Common myeloid progenitor, CD34-positive (primary cell): Measurements from ENCODE around the gene CCDC171.

Experiments used
- CTCF ChIA-PET: fragments of 350-600 bp; sonication (Branson Sonifier 250); formaldehyde crosslinking; loops from one replicate; lab custom pipeline; 2021; ENCODE audit warnings: antibody characterized with exemption; lab: Charles Lee
- POLR2A ChIA-PET: fragments of 350-600 bp; sonication (Branson Sonifier 250); formaldehyde crosslinking; loops from one replicate; lab custom pipeline; 2021; ENCODE audit warnings: antibody characterized with exemption; lab: Charles Lee
- DNase-seq, 3 donors: peaks; one replicate each; pipeline versions ENCODE4 v3.0.0 to v3.0.0-alpha.2; 2013
- H3K27ac ChIP-seq, 2 experiments: 1 replicate in 1 of 2; 2 replicates in 1 of 2; pipeline ENCODE4 v1.7.0; 2013; ENCODE audit warnings: inconsistent platforms in 2 of 2, low read length in 2 of 2, mild to moderate bottlenecking in 2 of 2, low read depth in 1 of 2, moderate library complexity in 1 of 2; ENCODE audit not compliant: severe bottlenecking in 2 of 2, insufficient read depth in 1 of 2, poor library complexity in 1 of 2
- H3K27me3 ChIP-seq, 5 experiments: replicated peaks in 2 of 5; 1 replicate in 3 of 5; 2 replicates in 2 of 5; pipeline versions ENCODE4 v1.6.1 to v1.7.0; 2013; ENCODE audit warnings: low read length in 4 of 5, mild to moderate bottlenecking in 2 of 5, moderate library complexity in 2 of 5, inconsistent platforms in 1 of 5; ENCODE audit not compliant: insufficient read depth in 5 of 5, control insufficient read depth in 4 of 5
- H3K36me3 ChIP-seq, 4 experiments: 1 replicate in 2 of 4; 2 replicates in 2 of 4; pipeline versions ENCODE4 v1.6.1 to v1.7.0; 2013; ENCODE audit warnings: low read length in 3 of 4, control low read depth in 1 of 4, mild to moderate bottlenecking in 1 of 4; ENCODE audit not compliant: control insufficient read depth in 4 of 4, insufficient read depth in 4 of 4
- H3K4me1 ChIP-seq, 4 experiments: 1 replicate in 3 of 4; 2 replicates in 1 of 4; pipeline versions ENCODE4 v1.6.1 to v1.7.1; 2013; ENCODE audit warnings: low read length in 3 of 4, mild to moderate bottlenecking in 3 of 4, control low read depth in 1 of 4, inconsistent platforms in 1 of 4, moderate library complexity in 1 of 4; ENCODE audit not compliant: control insufficient read depth in 4 of 4, insufficient read depth in 4 of 4; ENCODE audit errors: control extremely low read depth in 1 of 4
- H3K4me3 ChIP-seq, 7 experiments: 1 replicate in 4 of 7; 2 replicates in 3 of 7; pipeline versions ENCODE4 v1.5.1 to v1.7.0; 2013; ENCODE audit warnings: mild to moderate bottlenecking in 7 of 7, low read length in 6 of 7, moderate library complexity in 6 of 7, inconsistent platforms in 2 of 7, low read depth in 2 of 7, control low read depth in 1 of 7; ENCODE audit not compliant: insufficient read depth in 4 of 7, control insufficient read depth in 1 of 7; ENCODE audit errors: extremely low read depth in 1 of 7
- H3K9me3 ChIP-seq, 5 experiments: 1 replicate in 4 of 5; 2 replicates in 1 of 5; pipeline versions ENCODE4 v1.6.1 to v1.7.1; 2013; ENCODE audit warnings: low read length in 4 of 5, mild to moderate bottlenecking in 2 of 5, inconsistent platforms in 1 of 5, low read depth in 1 of 5, moderate library complexity in 1 of 5; ENCODE audit not compliant: control insufficient read depth in 4 of 5, insufficient read depth in 2 of 5; ENCODE audit errors: control extremely low read depth in 1 of 5
- WGBS: methylation state at CpG from one replicate; pipeline ENCODE4 v1.1.5; 2013; ENCODE audit not compliant: insufficient coverage; 5-methylcytosine and 5-hydroxymethylcytosine counted together

CCDC171 gene

DNA sequence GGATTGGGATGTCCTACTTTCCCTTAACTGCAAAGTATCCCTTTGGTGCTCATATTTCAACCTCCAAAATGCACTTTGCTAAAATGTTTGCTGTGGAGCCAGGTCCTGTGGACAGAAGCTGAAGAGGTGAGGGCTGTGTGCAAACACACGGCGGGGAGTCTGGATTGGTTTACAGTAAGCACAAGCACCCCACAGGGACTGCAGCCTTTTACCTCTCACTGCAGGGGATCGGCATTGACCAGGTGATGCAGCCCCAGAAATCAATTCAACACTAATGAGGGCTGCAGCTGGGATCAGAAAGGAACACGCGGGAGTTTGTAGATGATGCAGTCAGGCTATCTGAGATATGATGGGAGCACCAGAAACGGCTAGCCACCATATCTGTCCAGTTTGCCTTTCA lies 450.9 kb downstream of the CCDC171 start:
- no peaks in the 10 kb centered on the region for H3K9me3 ChIP-seq
- H3K4me3 ChIP-seq = no peak overlapping the region
- no peak overlapping the region for H3K27ac ChIP-seq
- H3K36me3 ChIP-seq = no peaks in the 10 kb centered on the region
- H3K4me1 ChIP-seq = no peaks in the 10 kb centered on the region
- WGBS = 100% methylated on average over 4 of the region's 6 CpGs
- POLR2A ChIA-PET = no interaction called here
- no peaks in the 10 kb centered on the region for H3K27me3 ChIP-seq
- no peak for DNase-seq
- CTCF ChIA-PET = no interaction called here

DNA sequence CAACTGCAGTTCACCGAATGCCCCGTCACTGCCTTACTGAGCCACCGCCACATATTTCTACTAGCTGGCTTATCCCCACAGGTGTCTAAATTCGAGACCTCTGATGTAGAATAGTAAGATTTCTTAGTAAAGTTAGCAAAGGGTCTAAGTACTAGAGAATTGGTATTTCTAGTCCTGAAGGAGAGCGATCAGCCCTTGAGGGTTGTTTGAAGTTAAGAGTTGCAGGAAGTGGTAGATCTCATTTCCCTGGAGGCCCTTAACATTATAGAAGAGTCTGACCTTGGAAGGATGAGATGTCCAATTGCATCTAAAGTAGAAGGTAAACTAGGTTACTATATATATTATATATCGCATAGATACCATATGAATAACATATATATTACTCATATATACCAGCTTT lies 451.8 kb downstream of the CCDC171 start:
- no peaks in the 10 kb centered on the region for H3K4me1 ChIP-seq
- H3K27ac ChIP-seq = no peak overlapping the region
- no CpG with 5 or more reads among the region's 6 CpGs for WGBS
- H3K4me3 ChIP-seq = no peak overlapping the region
- no peaks in the 10 kb centered on the region for H3K9me3 ChIP-seq
- H3K27me3 ChIP-seq = no peaks in the 10 kb centered on the region
- no peak for DNase-seq
- H3K36me3 ChIP-seq = no peaks in the 10 kb centered on the region
- ChIA-PET CTCF (no interaction called here), POLR2A (no interaction called here)

DNA sequence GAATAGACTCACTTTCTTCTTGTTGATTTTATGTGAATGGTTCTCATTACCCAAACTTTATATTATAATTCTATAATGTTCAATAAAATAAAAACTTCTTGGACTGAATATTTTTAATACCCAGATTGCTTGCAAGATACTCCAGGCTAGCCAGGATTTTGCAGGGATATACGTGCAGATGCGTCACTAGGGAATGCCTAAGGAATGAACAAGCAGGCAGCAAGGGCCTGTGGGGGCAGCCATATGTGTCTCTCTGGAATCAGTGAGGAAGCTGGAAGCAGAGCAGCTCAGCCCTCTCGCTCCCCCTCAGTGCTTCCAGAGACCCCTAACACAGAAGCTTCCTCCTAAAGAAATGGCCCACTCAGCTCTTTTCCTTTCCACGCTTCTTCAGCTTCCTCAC lies 457.4 kb downstream of the CCDC171 start:
- ChIA-PET POLR2A (no interaction called here), CTCF (interaction anchor here (1.3 kb wide), 2 partner anchors 28 to 37 kb away, joined by 3 read pairs; no protein-coding TSS in a partner anchor)
- H3K27me3 ChIP-seq = no peaks in the 10 kb centered on the region
- no peak for DNase-seq
- no peak overlapping the region for H3K4me3 ChIP-seq
- H3K36me3 ChIP-seq = no peaks in the 10 kb centered on the region
- no peaks in the 10 kb centered on the region for H3K4me1 ChIP-seq
- peaks cover 0 to 4% (median 0%) of the 10 kb centered on the region in 5 experiments for H3K9me3 ChIP-seq
- no peak overlapping the region for H3K27ac ChIP-seq
- 100% methylated on average over 2 of the region's 4 CpGs for WGBS

DNA sequence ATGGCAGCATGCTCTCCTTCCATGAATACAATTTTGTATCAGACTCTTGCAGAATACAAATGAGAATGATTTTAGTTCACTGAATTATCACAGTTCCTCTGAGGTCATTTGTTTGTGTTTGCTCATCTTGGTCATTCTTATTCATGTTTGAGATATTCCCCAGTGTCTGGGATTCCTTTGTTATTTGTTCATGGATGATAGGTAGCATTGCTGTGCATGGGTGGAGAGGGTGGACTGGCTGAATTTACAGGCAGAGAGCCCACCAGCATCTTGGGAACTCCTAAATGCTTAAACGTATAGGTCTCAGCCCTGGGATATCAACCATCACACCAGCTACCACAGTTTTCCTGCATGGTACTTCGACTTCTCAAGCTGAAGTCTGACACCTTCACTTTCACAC lies 459.8 kb downstream of the CCDC171 start:
- H3K36me3 ChIP-seq = peaks cover 0 to 2% (median 0%) of the 10 kb centered on the region in 4 experiments
- no peak overlapping the region for H3K4me3 ChIP-seq
- H3K4me1 ChIP-seq = no peaks in the 10 kb centered on the region
- POLR2A ChIA-PET = no interaction called here
- peaks cover under 1 to 8% (median 1%) of the 10 kb centered on the region in 5 experiments for H3K9me3 ChIP-seq
- no peak overlapping the region for H3K27ac ChIP-seq
- CTCF ChIA-PET = no interaction called here
- DNase-seq = no peak
- H3K27me3 ChIP-seq = no peaks in the 10 kb centered on the region
- WGBS = 100% methylated on average over 2 of the region's 2 CpGs

DNA sequence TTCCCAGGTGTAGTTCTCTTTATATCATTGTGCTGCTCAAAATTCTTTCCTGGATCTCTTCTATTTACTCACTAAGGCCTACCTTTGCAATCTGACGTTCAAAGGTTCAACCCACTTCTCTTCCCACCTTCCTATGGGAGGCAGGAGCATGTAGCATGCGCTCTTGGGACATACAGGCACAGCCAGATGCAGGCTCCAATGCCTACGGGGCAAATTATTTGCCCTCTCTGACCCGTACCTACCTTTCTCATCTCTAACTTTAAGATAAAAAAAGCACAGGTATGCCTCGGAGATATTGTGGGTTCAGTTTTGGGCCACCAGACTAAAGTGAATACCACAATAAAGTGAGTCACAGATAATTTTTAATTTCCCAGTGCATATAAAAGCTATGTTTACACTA lies 460.5 kb downstream of the CCDC171 start:
- H3K27ac ChIP-seq = no peak overlapping the region
- POLR2A ChIA-PET = no interaction called here
- WGBS = 94% methylated on average over 2 of the region's 5 CpGs
- H3K9me3 ChIP-seq = peaks cover 1 to 14% (median 5%) of the 10 kb centered on the region in 5 experiments
- H3K4me3 ChIP-seq = no peak overlapping the region
- peaks cover 0 to 2% (median 0%) of the 10 kb centered on the region in 4 experiments for H3K36me3 ChIP-seq
- H3K4me1 ChIP-seq = no peaks in the 10 kb centered on the region
- no peak for DNase-seq
- no peaks in the 10 kb centered on the region for H3K27me3 ChIP-seq
- CTCF ChIA-PET = no interaction called here

DNA sequence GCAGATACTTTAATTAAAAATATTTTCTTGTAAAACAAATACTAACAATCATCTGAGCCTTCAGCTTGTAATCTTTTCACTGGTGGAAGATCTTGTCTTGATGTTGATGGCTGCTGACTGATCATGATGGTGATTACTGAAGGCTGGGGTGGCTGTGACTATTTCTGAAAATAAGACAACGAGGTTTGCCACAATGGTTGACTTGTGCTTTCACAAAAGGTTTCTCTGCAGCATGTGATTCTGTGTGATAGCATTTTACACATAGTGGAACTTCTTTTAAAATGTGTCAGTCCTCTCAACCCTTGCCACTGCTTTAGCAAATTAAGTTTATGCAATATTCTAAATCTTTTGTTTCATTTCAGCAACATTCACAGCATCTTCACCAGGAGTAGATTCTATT lies 461.0 kb downstream of the CCDC171 start:
- WGBS = 100% methylated on average over 1 of the region's 1 CpG
- Histone ChIP-seq H3K4me1 (no peaks in the 10 kb centered on the region), H3K9me3 (peaks cover 1 to 15% (median 5%) of the 10 kb centered on the region in 5 experiments), H3K4me3 (no peak overlapping the region), H3K27ac (no peak overlapping the region), H3K36me3 (peaks cover 0 to 2% (median 0%) of the 10 kb centered on the region in 4 experiments), H3K27me3 (no peaks in the 10 kb centered on the region)
- POLR2A ChIA-PET = no interaction called here
- no peak for DNase-seq
- CTCF ChIA-PET = no interaction called here

DNA sequence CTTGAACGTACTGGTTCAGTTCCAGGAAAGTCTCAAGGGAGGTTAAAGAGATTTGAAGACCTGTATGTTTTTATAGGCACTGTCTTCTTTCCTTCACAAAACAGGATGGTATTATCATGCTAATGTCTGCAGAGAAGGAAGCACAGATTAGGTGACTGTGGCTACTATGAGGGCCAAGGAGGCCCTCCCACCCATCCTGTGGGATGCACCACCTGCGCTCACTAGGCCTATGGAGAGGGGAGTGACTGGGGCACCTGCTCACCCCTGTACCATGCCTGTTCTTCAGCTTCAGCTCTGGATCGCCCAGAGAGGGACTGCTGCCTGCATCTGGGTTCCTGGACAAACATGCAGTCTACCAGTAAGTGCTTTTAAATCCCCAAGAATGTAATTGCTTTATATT lies 469.4 kb downstream of the CCDC171 start:
- H3K4me1 ChIP-seq = no peaks in the 10 kb centered on the region
- ChIA-PET CTCF (no interaction called here), POLR2A (no interaction called here)
- H3K27me3 ChIP-seq = no peaks in the 10 kb centered on the region
- H3K36me3 ChIP-seq = no peaks in the 10 kb centered on the region
- no peak overlapping the region for H3K27ac ChIP-seq
- DNase-seq = no peak
- no peak overlapping the region for H3K4me3 ChIP-seq
- H3K9me3 ChIP-seq = peaks cover 1 to 8% (median 5%) of the 10 kb centered on the region in 5 experiments
- 100% methylated on average over 1 of the region's 3 CpGs for WGBS
